Gastrocnemius medialis (tissue), 4 donors: ENCODE data around the gene OR9G1.

Source experiments
- CTCF ChIP-seq, 5 experiments: fragments of 450-650 bp in 3 of 5; fragments of 200-600 bp in 2 of 5; sonication (generic) in 2 of 5; IDR thresholded peaks in 4 of 5; conservative IDR thresholded peaks in 1 of 5; 1 replicate in 4 of 5; 2 replicates in 1 of 5; pipeline ENCODE4 v1.5.1; 2016 to 2019; ENCODE audit warnings: antibody characterized with exemption in 5 of 5, mild to moderate bottlenecking in 3 of 5, moderate library complexity in 3 of 5
- POLR2A ChIP-seq, 2 donors: fragments of 450-650 bp; IDR thresholded peaks; one replicate each; pipeline ENCODE4 v1.6.1; 2017; ENCODE audit warnings: antibody characterized with exemption in 2 of 2, mild to moderate bottlenecking in 2 of 2, moderate library complexity in 2 of 2

DNA sequence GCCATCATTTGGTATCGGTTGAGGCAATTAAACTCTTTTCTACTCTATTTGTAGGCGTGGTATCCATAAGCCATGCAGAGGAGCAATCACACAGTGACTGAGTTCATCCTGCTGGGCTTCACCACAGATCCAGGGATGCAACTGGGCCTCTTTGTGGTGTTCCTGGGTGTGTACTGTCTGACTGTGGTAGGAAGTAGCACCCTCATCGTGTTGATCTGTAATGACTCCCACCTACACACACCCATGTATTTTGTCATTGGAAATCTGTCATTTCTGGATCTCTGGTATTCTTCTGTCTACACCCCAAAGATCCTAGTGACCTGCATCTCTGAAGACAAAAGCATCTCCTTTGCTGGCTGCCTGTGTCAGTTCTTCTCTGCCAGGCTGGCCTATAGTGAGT is 41.2 kb downstream of the OR9G1 start:
- TF ChIP-seq CTCF (IDR thresholded peaks at IDR 0.05 in 4 of 5, conservative IDR thresholded peaks at IDR 0.05 in 1 of 5) (no peak), POLR2A (IDR thresholded peaks at IDR 0.05) (no peak)
